ENCODE results near the gene PROS1. TPM values are rescaled to one million over a fixed set of nuclear protein-coding genes. Genes with fewer than 3 reads are reported as not detected.
"Not testable (repeated sequence)": the region's sequence is repeated elsewhere in the genome, so short reads cannot be mapped to it uniquely, and the experiment has no call there.

The PROS1 gene
- total and polyA plus RNA-seq, 10 of the 15 experiments (the other 5 are each of a cell fraction or from before 2014, with no cell fraction given): 0.10 TPM; not detected in 9

- no peaks in the 10 kb centered on the region for H3K4me1 ChIP-seq (ENCODE audit: control insufficient read depth, insufficient read depth, low read length)
- no peak overlapping the region for H2AFZ ChIP-seq (ENCODE audit: control insufficient read depth, low read depth, low read length)
- TF ChIP-seq E2F4 (IDR thresholded peaks at IDR 0.05; ENCODE audit: low read depth, low read length) (no peak), NFIC (IDR thresholded peaks at IDR 0.05; ENCODE audit: low read depth, low read length) (no peak), IKZF2 (IDR thresholded peaks at IDR 0.05) (no peak), PAX5 (IDR thresholded peaks at IDR 0.05; ENCODE audit: borderline replicate concordance, low read depth, low read length) (no peak), POLR2AphosphoS5 (IDR thresholded peaks at IDR 0.05; ENCODE audit: low read length) (no peak), MLLT1 (IDR thresholded peaks at IDR 0.05) (no peak), CHD2 (IDR thresholded peaks at IDR 0.05; ENCODE audit: borderline replicate concordance, low read depth, low read length) (no peak), RELA (IDR thresholded peaks at IDR 0.05; ENCODE audit: borderline replicate concordance, partially characterized antibody) (no peak), CBFB (IDR thresholded peaks at IDR 0.05; ENCODE audit: low read depth) (no peak), ZBTB11 (CRISPR knock-in tag; IDR thresholded peaks at IDR 0.05) (no peak)
- ChIA-PET SMC1A (ENCODE audit: uncharacterized antibody, unreplicated experiment) (interaction anchor here (0.7 kb wide), 1 partner anchor 110 kb away, joined by 3 read pairs; no protein-coding TSS in a partner anchor), POLR2A (no interaction called here), RAD21 (ENCODE audit: unreplicated experiment) (no interaction called here), CTCF (interaction anchor here (1.1 to 1.2 kb wide), 2 partner anchors 9 to 11 kb away, joined by 3 to 5 read pairs; no protein-coding TSS in a partner anchor)
- H3K9ac ChIP-seq (ENCODE audit: control insufficient read depth, insufficient read depth, low read length): no peak overlapping the region
- no peak overlapping the region for H3K27ac ChIP-seq (ENCODE audit: control insufficient read depth, insufficient read depth)
- no TSS peak for BruUV-seq (replicated peaks)
- no peaks in the 10 kb centered on the region; the same call in 2 of the 3 replicates for H3K9me3 ChIP-seq (replicated peaks; ENCODE audit: control insufficient read depth, insufficient read depth, low read length)
- no peak overlapping the region for H3K4me2 ChIP-seq (ENCODE audit: control insufficient read depth, insufficient read depth)
- H3K4me3 ChIP-seq: no peak overlapping the region
- DNase-seq (ENCODE audit: low read depth, low spot score) (no peak), ATAC-seq (no peak), FAIRE-seq (no peak)
- no peaks in the 10 kb centered on the region for H3K27me3 ChIP-seq (replicated peaks in 1 of 2; ENCODE audit: control insufficient read depth in 2 of 2, insufficient read depth in 2 of 2, low read length in 1 of 2)
- 25% methylated on average over 1 of the region's 1 CpG for WGBS (ENCODE audit: insufficient coverage, insufficient replicate concordance, low lambda C conversion rate, missing lambda C conversion rate)
- no peaks in the 10 kb centered on the region for H3K79me2 ChIP-seq (ENCODE audit: control insufficient read depth, insufficient read depth, low read length)
- H4K20me1 ChIP-seq (ENCODE audit: control insufficient read depth, insufficient read depth): no peaks in the 10 kb centered on the region
- intact Hi-C loops (cut with micrococcal nuclease; ENCODE audit: unreplicated experiment) (no loop called here), in situ Hi-C loops (cut with MboI) (no loop called here)
- H3K36me3 ChIP-seq (ENCODE audit: control insufficient read depth in 2 of 2, insufficient read depth in 2 of 2, low read length in 1 of 2): no peaks in the 10 kb centered on the region
Observed at GRCh38 chr3:93961026-93961425, 12.7 kb downstream of the PROS1 start.

- H3K27ac ChIP-seq (ENCODE audit: control insufficient read depth, insufficient read depth); BruUV-seq (replicated peaks); H3K9me3 ChIP-seq (replicated peaks; ENCODE audit: control insufficient read depth, insufficient read depth, low read length); DNase-seq (ENCODE audit: low read depth, low spot score); H3K9ac ChIP-seq (ENCODE audit: control insufficient read depth, insufficient read depth, low read length); H3K79me2 ChIP-seq (ENCODE audit: control insufficient read depth, insufficient read depth, low read length); FAIRE-seq; H3K4me3 ChIP-seq; intact Hi-C loops (cut with micrococcal nuclease; ENCODE audit: unreplicated experiment); H3K36me3 ChIP-seq (ENCODE audit: control insufficient read depth in 2 of 2, insufficient read depth in 2 of 2, low read length in 1 of 2); SMC1A ChIA-PET (ENCODE audit: uncharacterized antibody, unreplicated experiment); H3K27me3 ChIP-seq (replicated peaks in 1 of 2; ENCODE audit: control insufficient read depth in 2 of 2, insufficient read depth in 2 of 2, low read length in 1 of 2); RAD21 ChIA-PET (ENCODE audit: unreplicated experiment); ATAC-seq; POLR2A ChIA-PET; H3K4me2 ChIP-seq (ENCODE audit: control insufficient read depth, insufficient read depth); H2AFZ ChIP-seq (ENCODE audit: control insufficient read depth, low read depth, low read length); in situ Hi-C loops (cut with MboI); H4K20me1 ChIP-seq (ENCODE audit: control insufficient read depth, insufficient read depth); H3K4me1 ChIP-seq (ENCODE audit: control insufficient read depth, insufficient read depth, low read length): not testable (repeated sequence)
- 47% methylated on average over 8 of the region's 8 CpGs for WGBS (ENCODE audit: insufficient coverage, insufficient replicate concordance, low lambda C conversion rate, missing lambda C conversion rate)
- CTCF ChIA-PET: interaction anchor here (1.7 kb wide), 1 partner anchor 12 kb away, joined by 5 read pairs; no protein-coding TSS in a partner anchor
Observed at GRCh38 chr3:93949958-93950357, 23.7 kb downstream of the PROS1 start.

All from GM12878 (cell line).